HUES48 (cell line): ENCODE measurements around the gene MR1.
"Not testable (repeated sequence)": the region's sequence is repeated elsewhere in the genome, so short reads cannot be mapped to it uniquely, and the experiment has no call there.

ENCODE experiments used
- H3K27ac ChIP-seq: one replicate; pipeline ENCODE4 v1.7.0; 2013; ENCODE audit warnings: low read depth, low read length, inconsistent platforms
- H3K27me3 ChIP-seq: 2 replicates; pipeline ENCODE4 v1.6.1; 2013; ENCODE audit warnings: mild to moderate bottlenecking, low read length; ENCODE audit not compliant: control insufficient read depth, insufficient read depth
- H3K36me3 ChIP-seq: 2 replicates; pipeline ENCODE4 v1.6.1; 2013; ENCODE audit warnings: low read length; ENCODE audit not compliant: control insufficient read depth, insufficient read depth
- H3K4me1 ChIP-seq: 2 replicates; pipeline ENCODE4 v1.6.1; 2013; ENCODE audit warnings: mild to moderate bottlenecking, low read length; ENCODE audit not compliant: control insufficient read depth, insufficient read depth
- H3K4me3 ChIP-seq: 2 replicates; pipeline ENCODE4 v1.5.1; 2013; ENCODE audit warnings: mild to moderate bottlenecking, low read depth, low read length
- H3K9ac ChIP-seq: 2 replicates; pipeline ENCODE4 v1.6.1; 2013; ENCODE audit warnings: mild to moderate bottlenecking, low read depth, low read length, moderate library complexity
- H3K9me3 ChIP-seq: 2 replicates; pipeline ENCODE4 v1.6.1; 2013; ENCODE audit warnings: low read length; ENCODE audit not compliant: control insufficient read depth, insufficient read depth

The MR1 gene

GRCh38 chr1:181050922-181051321 lies 17.1 kb downstream of the MR1 start:
- no peaks in the 10 kb centered on the region for H3K9me3 ChIP-seq
- no peak overlapping the region for H3K27ac ChIP-seq
- H3K4me1 ChIP-seq: no peaks in the 10 kb centered on the region
- no peak overlapping the region for H3K9ac ChIP-seq
- H3K27me3 ChIP-seq: no peaks in the 10 kb centered on the region
- H3K36me3 ChIP-seq: no peaks in the 10 kb centered on the region
- H3K4me3 ChIP-seq: no peak overlapping the region

GRCh38 chr1:181056560-181056959 lies 22.8 kb downstream of the MR1 start:
- H3K4me1 ChIP-seq: 0 out of 2 replicates have a peak, but pooled peaks cover 3% of the 10 kb centered on the region
- no peak overlapping the region for H3K9ac ChIP-seq
- no peak overlapping the region for H3K27ac ChIP-seq
- no peaks in the 10 kb centered on the region for H3K36me3 ChIP-seq
- H3K4me3 ChIP-seq: no peak overlapping the region
- H3K9me3 ChIP-seq: no peaks in the 10 kb centered on the region
- no peaks in the 10 kb centered on the region for H3K27me3 ChIP-seq

- H3K27ac ChIP-seq: no peak overlapping the region
- no peak overlapping the region for H3K9ac ChIP-seq
- no peaks in the 10 kb centered on the region for H3K27me3 ChIP-seq
- H3K36me3 ChIP-seq: no peaks in the 10 kb centered on the region
- no peak overlapping the region for H3K4me3 ChIP-seq
- H3K9me3 ChIP-seq: no peaks in the 10 kb centered on the region
- 0 out of 2 replicates have a peak, but pooled peaks cover 3% of the 10 kb centered on the region for H3K4me1 ChIP-seq
Measured at GRCh38 chr1:181057079-181057478, 23.3 kb downstream of the MR1 start.

GRCh38 chr1:181059435-181059834 lies 25.7 kb downstream of the MR1 start:
- no peaks in the 10 kb centered on the region for H3K27me3 ChIP-seq
- H3K9ac ChIP-seq: no peak overlapping the region
- H3K4me1 ChIP-seq: peaks cover 12% of the 10 kb centered on the region; the same call in 1 of the 2 replicates
- no peak overlapping the region for H3K4me3 ChIP-seq
- H3K36me3 ChIP-seq: no peaks in the 10 kb centered on the region
- H3K9me3 ChIP-seq: no peaks in the 10 kb centered on the region
- H3K27ac ChIP-seq: no peak overlapping the region

GRCh38 chr1:181060066-181060465 lies 26.3 kb downstream of the MR1 start:
- Histone ChIP-seq H3K4me3 (no peak overlapping the region), H3K27ac (no peak overlapping the region), H3K27me3 (no peaks in the 10 kb centered on the region), H3K9ac (no peak overlapping the region), H3K9me3 (no peaks in the 10 kb centered on the region), H3K4me1 (peaks cover 14% of the 10 kb centered on the region; the same call in 1 of the 2 replicates), H3K36me3 (no peaks in the 10 kb centered on the region)

- peaks cover 16% of the 10 kb centered on the region for H3K4me1 ChIP-seq
- H3K4me3 ChIP-seq, H3K27ac ChIP-seq, H3K9me3 ChIP-seq, H3K9ac ChIP-seq, H3K36me3 ChIP-seq, H3K27me3 ChIP-seq: not testable (repeated sequence)
Measured at GRCh38 chr1:181060947-181061346, 27.2 kb downstream of the MR1 start.

- no peaks in the 10 kb centered on the region for H3K36me3 ChIP-seq
- no peaks in the 10 kb centered on the region for H3K27me3 ChIP-seq
- H3K4me1 ChIP-seq: peaks cover 21% of the 10 kb centered on the region
- H3K27ac ChIP-seq: no peak overlapping the region
- no peaks in the 10 kb centered on the region for H3K9me3 ChIP-seq
- no peak overlapping the region for H3K4me3 ChIP-seq
- no peak overlapping the region for H3K9ac ChIP-seq
Measured at GRCh38 chr1:181061487-181061886, 27.7 kb downstream of the MR1 start.

- Histone ChIP-seq H3K9ac (no peak overlapping the region), H3K9me3 (no peaks in the 10 kb centered on the region), H3K4me1 (peaks cover 21% of the 10 kb centered on the region), H3K27me3 (no peaks in the 10 kb centered on the region), H3K36me3 (no peaks in the 10 kb centered on the region), H3K27ac (no peak overlapping the region), H3K4me3 (no peak overlapping the region)
Measured at GRCh38 chr1:181061891-181062835, 28.4 kb downstream of the MR1 start.

- H3K4me3 ChIP-seq: no peak overlapping the region
- H3K4me1 ChIP-seq: peaks cover 21% of the 10 kb centered on the region
- no peaks in the 10 kb centered on the region for H3K9me3 ChIP-seq
- no peak overlapping the region for H3K27ac ChIP-seq
- no peaks in the 10 kb centered on the region for H3K36me3 ChIP-seq
- no peak overlapping the region for H3K9ac ChIP-seq
- H3K27me3 ChIP-seq: no peaks in the 10 kb centered on the region
Measured at GRCh38 chr1:181062836-181063428, 29.1 kb downstream of the MR1 start.

GRCh38 chr1:181064011-181064623 lies 30.3 kb downstream of the MR1 start:
- Histone ChIP-seq H3K27me3 (no peaks in the 10 kb centered on the region), H3K4me3 (no peak overlapping the region), H3K9ac (no peak overlapping the region), H3K36me3 (no peaks in the 10 kb centered on the region), H3K27ac (no peak overlapping the region), H3K4me1 (peaks cover 21% of the 10 kb centered on the region), H3K9me3 (no peaks in the 10 kb centered on the region)

- no peaks in the 10 kb centered on the region for H3K9me3 ChIP-seq
- peaks cover 21% of the 10 kb centered on the region for H3K4me1 ChIP-seq
- H3K36me3 ChIP-seq: no peaks in the 10 kb centered on the region
- H3K27me3 ChIP-seq: no peaks in the 10 kb centered on the region
- no peak overlapping the region for H3K27ac ChIP-seq
- no peak overlapping the region for H3K4me3 ChIP-seq
- H3K9ac ChIP-seq: no peak overlapping the region
Measured at GRCh38 chr1:181064702-181065101, 30.9 kb downstream of the MR1 start.
